Lower leg skin (tissue), 4 donors: ENCODE results near the gene MTMR3. TPM values are rescaled to one million over a fixed set of nuclear protein-coding genes. Genes with fewer than 3 reads are reported as not detected.

Source experiments
- DNase-seq, 2 donors: peaks; one replicate each; pipeline ENCODE4 v3.0.0-alpha.2; 2019; ENCODE audit warnings: low spot score in 2 of 2
- H3K4me3 ChIP-seq: fragments of 200-600 bp; sonication (generic); 2 replicates; pipeline ENCODE4 v1.5.1; 2017; ENCODE audit warnings: mild to moderate bottlenecking, low read depth; ENCODE audit not compliant: poor library complexity, severe bottlenecking
- CTCF ChIP-seq, 3 donors: fragments of 450-650 bp; IDR thresholded peaks; one replicate each; pipeline ENCODE4 v1.5.1; 2016; ENCODE audit warnings: antibody characterized with exemption in 3 of 3, mild to moderate bottlenecking in 3 of 3, moderate library complexity in 2 of 3
- POLR2A ChIP-seq, 2 donors: fragments of 450-650 bp; IDR thresholded peaks; one replicate each; pipeline ENCODE4 v1.6.1; 2016 to 2017; ENCODE audit warnings: antibody characterized with exemption in 2 of 2, mild to moderate bottlenecking in 1 of 2, moderate library complexity in 1 of 2
- WGBS, 2 donors: methylation state at CpG; one replicate each; pipeline ENCODE4 v1.1.5; 2018; 5-methylcytosine and 5-hydroxymethylcytosine counted together
- intact Hi-C: fragments of 100-400 bp; cut with DNase I; formaldehyde crosslinking; loops from one replicate; pipeline ENCODE4 v1.15.0; 2023; ENCODE audit warnings: low total_unique reads
- total RNA-seq, 4 donors: library from RNA; depleted of rRNA; stranded (reverse); fragments of >200 nt; gene quantifications; one replicate each; pipeline ENCODE4 v1.1.0, GENCODE V29; 2016

Gene MTMR3
- total RNA-seq, 4 donors from 2014 or later: 51.4 to 70.5 (median 62.6) TPM

DNA sequence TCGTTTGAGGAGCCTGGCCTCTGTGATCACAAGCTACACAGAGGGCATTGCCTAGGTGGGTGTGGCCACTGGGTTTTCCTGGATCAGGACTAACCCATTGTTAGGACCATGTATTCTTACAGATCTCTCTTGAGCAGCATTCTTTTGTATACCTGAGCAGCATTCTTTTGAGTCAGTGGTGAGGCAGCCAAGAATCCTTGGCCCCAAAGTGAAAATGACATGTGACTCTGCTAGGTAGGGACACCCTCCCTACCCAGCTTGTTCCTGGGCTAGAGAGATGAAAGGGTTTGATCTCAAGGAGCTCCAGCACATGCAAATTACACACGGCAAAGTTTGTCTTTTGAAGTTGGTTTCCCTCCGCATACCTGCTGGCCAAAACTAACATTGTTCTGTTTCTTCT, 142.2 kb downstream of the MTMR3 start:
- TF ChIP-seq POLR2A (IDR thresholded peaks at IDR 0.05): no peak
- TF ChIP-seq CTCF (IDR thresholded peaks at IDR 0.05): no peak
- H3K4me3 ChIP-seq: no peak overlapping the region
- intact Hi-C loops: no loop called here
- DNase-seq: peak in 1 of 2 donors; percentile 78
- 51 to 52% methylated on average over 3 of the region's 3 CpGs for WGBS, 2 donors

DNA sequence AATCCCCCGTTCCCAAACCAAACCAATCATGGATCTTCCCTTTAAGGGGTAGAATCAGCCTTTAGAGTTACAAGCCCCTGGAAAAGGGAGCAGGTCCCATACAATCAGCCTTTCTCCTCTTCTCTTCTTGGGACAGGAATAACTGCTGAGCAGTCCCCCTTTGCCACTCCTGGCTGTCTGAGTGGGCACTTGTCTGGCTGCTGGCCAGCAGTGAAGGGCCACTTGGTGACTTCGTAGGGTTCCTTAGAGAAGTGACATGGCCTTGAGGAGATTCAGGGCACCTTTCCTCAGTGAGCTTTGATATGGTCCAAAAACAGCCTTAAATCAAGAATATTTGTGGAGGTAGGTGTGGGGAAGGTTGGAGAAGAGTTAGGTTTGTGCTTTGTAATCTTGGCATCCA, 143.8 kb downstream of the MTMR3 start:
- TF ChIP-seq CTCF (IDR thresholded peaks at IDR 0.05): no peak
- no peak for TF ChIP-seq POLR2A (IDR thresholded peaks at IDR 0.05)
- WGBS, 2 donors: 98 to 100% methylated on average over 2 of the region's 2 CpGs
- intact Hi-C loops: no loop called here
- H3K4me3 ChIP-seq: no peak overlapping the region
- DNase-seq: peak in 1 of 2 donors; percentile 46

DNA sequence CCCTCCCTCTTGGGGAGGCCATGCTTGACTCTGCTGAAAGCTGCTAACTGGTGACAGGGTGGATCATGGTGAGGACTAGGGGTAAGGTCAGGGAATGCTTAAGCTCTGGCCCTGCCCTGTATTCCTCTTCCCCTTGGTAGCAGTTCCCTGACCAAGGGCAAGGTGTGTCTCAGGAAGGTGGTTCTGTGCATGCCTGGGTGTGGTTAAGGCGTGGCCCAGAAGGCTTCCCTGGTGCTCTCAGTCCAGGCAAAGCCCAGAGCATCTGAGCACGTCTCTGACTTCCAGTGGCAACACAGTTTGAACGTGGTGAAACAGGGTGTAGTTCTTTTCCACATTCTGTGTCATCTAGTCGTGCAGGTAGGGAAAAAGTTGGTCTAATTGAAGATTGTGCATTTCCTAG, 144.2 kb downstream of the MTMR3 start:
- intact Hi-C loops: no loop called here
- DNase-seq: peak in 1 of 2 donors; percentile 87
- WGBS, 2 donors: 43 to 62% methylated on average over 4 of the region's 4 CpGs

GRCh38 chr22:30027791-30028190, 144.8 kb downstream of the MTMR3 start:
- 78 to 80% methylated on average over 4 of the region's 4 CpGs for WGBS, 2 donors
- DNase-seq: no peak

More for the DNA sequence above, 144.2 kb downstream of the MTMR3 start:
- no peak for TF ChIP-seq CTCF (IDR thresholded peaks at IDR 0.05)
- H3K4me3 ChIP-seq: no peak overlapping the region

DNA sequence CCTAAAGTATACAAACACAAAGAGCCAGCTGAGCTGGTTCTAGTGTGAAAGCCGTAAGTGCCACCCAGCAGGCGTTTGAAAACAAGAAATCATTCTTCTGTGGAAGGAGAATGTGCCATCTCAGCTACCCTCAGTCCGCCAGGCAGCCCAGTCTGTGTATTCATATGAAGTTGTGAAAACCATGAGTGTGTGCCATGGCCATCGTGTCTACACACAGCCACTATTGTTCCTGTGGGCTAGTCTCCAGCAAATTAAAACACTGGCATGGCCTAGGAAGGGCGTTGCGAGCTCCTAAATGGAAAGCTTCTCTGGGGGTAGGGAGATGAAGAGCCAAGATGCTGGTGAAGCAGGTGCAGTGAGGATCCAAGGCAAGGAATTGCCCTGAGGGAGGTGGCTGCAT, 145.8 kb downstream of the MTMR3 start:
- no peak overlapping the region for H3K4me3 ChIP-seq
- 79 to 82% methylated on average over 6 of the region's 6 CpGs for WGBS, 2 donors
- TF ChIP-seq CTCF (IDR thresholded peaks at IDR 0.05) (no peak), POLR2A (IDR thresholded peaks at IDR 0.05) (no peak)
- DNase-seq: peak in 1 of 2 donors; percentile 69
- intact Hi-C loops: no loop called here

More at GRCh38 chr22:30027791-30028190, 144.8 kb downstream of the MTMR3 start:
- intact Hi-C loops: no loop called here
- no peak overlapping the region for H3K4me3 ChIP-seq
- TF ChIP-seq CTCF (IDR thresholded peaks at IDR 0.05) (no peak), POLR2A (IDR thresholded peaks at IDR 0.05) (no peak)

DNA sequence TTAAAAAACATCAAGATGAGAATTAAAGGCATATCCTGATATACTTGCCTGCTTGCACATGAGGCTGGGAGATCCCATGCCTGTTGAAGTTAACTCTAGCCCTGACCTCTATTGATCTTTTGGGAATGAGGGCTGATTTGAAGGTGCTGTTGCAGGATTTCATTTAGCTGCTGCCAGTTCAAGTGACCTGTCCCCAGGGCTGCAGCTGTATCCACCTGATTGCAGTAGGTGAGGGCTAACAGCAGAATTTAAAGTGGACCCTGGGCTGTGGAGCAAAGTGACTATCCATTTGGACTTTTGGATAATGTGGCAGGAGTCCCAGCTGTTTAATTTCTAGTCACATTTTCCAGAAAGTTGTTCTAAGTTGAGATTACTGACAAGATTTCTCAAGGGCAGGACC, 146.5 kb downstream of the MTMR3 start:
- TF ChIP-seq POLR2A (IDR thresholded peaks at IDR 0.05): no peak
- intact Hi-C loops: no loop called here
- peak in 1 of 2 donors; percentile 21 for DNase-seq
- no peak overlapping the region for H3K4me3 ChIP-seq
